Stimulated activated memory B cell treated with anti-CD40 and anti-IgM and Interleukin-4, amounts not matched to agents 10 μg/mL and 1 μg/mL and 100 μg/mL, for 72 hours (primary cell): ENCODE measurements around the gene TM4SF5.
A peak's percentile ranks its signal among the peaks of the same experiment; 100 is the strongest.
"Not testable (repeated sequence)": the region's sequence is repeated elsewhere in the genome, so short reads cannot be mapped to it uniquely, and the experiment has no call there.

Experiments used
- ATAC-seq: fragments of 150-1000 bp; cut with Tn5 transposase; 2 replicates; pipeline ENCODE4 v1.10.0; 2021
- H3K27ac Mint-ChIP-seq: one replicate; pipeline ENCODE4 v1.8.0; 2022; ENCODE audit warnings: mild to moderate bottlenecking, mixed read lengths
- H3K27me3 Mint-ChIP-seq: one replicate; pipeline ENCODE4 v1.8.0; 2022; ENCODE audit warnings: mixed read lengths
- H3K36me3 Mint-ChIP-seq: one replicate; pipeline ENCODE4 v1.8.0; 2022; ENCODE audit warnings: mixed read lengths
- H3K4me1 Mint-ChIP-seq: one replicate; pipeline ENCODE4 v1.8.0; 2022; ENCODE audit warnings: mixed read lengths
- H3K4me3 Mint-ChIP-seq: one replicate; pipeline ENCODE4 v1.8.0; 2022; ENCODE audit warnings: mild to moderate bottlenecking, moderate library complexity, mixed read lengths
- H3K9me3 Mint-ChIP-seq: one replicate; pipeline ENCODE4 v1.8.0; 2022; ENCODE audit warnings: mixed read lengths

Gene TM4SF5

GRCh38 chr17:4827399-4827798 is 55.7 kb downstream of the TM4SF5 start:
- ATAC-seq, result no peak
- Mint-ChIP-seq H3K27me3 (no peaks in the 10 kb centered on the region), H3K4me3 (no peak overlapping the region), H3K36me3 (peaks cover 11% of the 10 kb centered on the region), H3K27ac (no peak overlapping the region), H3K9me3 (no peaks in the 10 kb centered on the region), H3K4me1 (no peaks in the 10 kb centered on the region)

DNA sequence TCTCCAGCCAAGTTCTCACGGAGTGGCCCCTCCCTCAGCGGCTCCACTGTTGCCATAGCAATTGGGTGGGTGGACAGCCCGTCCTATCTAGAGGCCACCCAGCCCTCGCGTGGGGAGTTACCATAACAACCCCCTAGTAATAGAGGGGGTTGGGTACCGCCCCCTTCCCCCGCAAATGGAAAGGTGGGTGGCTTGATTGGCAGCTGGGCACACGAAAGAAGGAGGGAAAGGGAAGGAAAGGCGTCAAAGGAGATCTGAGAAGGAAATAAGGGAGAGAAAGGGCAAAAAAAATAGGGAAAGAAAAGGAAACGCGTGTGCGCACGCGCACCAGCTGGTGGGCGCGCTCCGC is 61.1 kb downstream of the TM4SF5 start:
- peak overlapping the region; percentile 87 for H3K27ac Mint-ChIP-seq
- not testable (repeated sequence) for H3K27me3 Mint-ChIP-seq, H3K9me3 Mint-ChIP-seq, H3K36me3 Mint-ChIP-seq
- H3K4me1 Mint-ChIP-seq, result peaks cover 32% of the 10 kb centered on the region
- ATAC-seq, result peak; percentile 41
- H3K4me3 Mint-ChIP-seq, result peak overlapping the region; percentile 91
